Neuronal stem cell (in vitro differentiated cells): ENCODE measurements around the gene TMEM154.

ENCODE experiments used
- DNase-seq: peaks from one replicate; pipeline ENCODE4 v3.0.0-alpha.2; 2013; ENCODE audit warnings: low spot score
- H2AFZ ChIP-seq: one replicate; pipeline ENCODE4 v1.6.1; 2013; ENCODE audit warnings: mild to moderate bottlenecking, low read length, inconsistent platforms
- H2AK5ac ChIP-seq: 2 replicates; pipeline ENCODE4 v1.6.1; 2013; ENCODE audit warnings: low read depth, mild to moderate bottlenecking, inconsistent platforms, low read length, moderate library complexity, mixed read lengths
- H2BK120ac ChIP-seq: 2 replicates; pipeline ENCODE4 v1.6.1; 2013; ENCODE audit warnings: low read depth, mild to moderate bottlenecking, inconsistent platforms, low read length, moderate library complexity, mixed read lengths
- H2BK12ac ChIP-seq: one replicate; pipeline ENCODE4 v1.6.1; 2013; ENCODE audit warnings: low read length, inconsistent platforms
- H2BK15ac ChIP-seq: 2 replicates; pipeline ENCODE4 v1.6.1; 2013; ENCODE audit warnings: mild to moderate bottlenecking, low read length, inconsistent platforms, mixed read lengths
- H2BK5ac ChIP-seq: one replicate; pipeline ENCODE4 v1.6.1; 2013; ENCODE audit warnings: inconsistent platforms, mild to moderate bottlenecking, low read length, moderate library complexity
- H3K14ac ChIP-seq: one replicate; pipeline ENCODE4 v1.6.1; 2013; ENCODE audit warnings: low read length, inconsistent platforms
- H3K18ac ChIP-seq: 2 replicates; pipeline ENCODE4 v1.6.1; 2013; ENCODE audit warnings: low read length, inconsistent platforms
- H3K23ac ChIP-seq: 2 replicates; pipeline ENCODE4 v1.6.1; 2013; ENCODE audit warnings: low read depth, mild to moderate bottlenecking, mixed read lengths, low read length, inconsistent platforms; ENCODE audit not compliant: poor library complexity
- H3K27ac ChIP-seq: replicated peaks from 3 replicates; pipeline ENCODE4 v1.5.1; 2013; ENCODE audit warnings: low read length, inconsistent platforms
- H3K27me3 ChIP-seq, 3 experiments: 2 replicates each; pipeline ENCODE4 v1.6.1; 2013; ENCODE audit warnings: low read length in 3 of 3, mild to moderate bottlenecking in 2 of 3, inconsistent platforms in 1 of 3, low read depth in 1 of 3, mixed read lengths in 1 of 3, moderate library complexity in 1 of 3; ENCODE audit not compliant: control insufficient read depth in 3 of 3, insufficient read depth in 3 of 3
- H3K36me3 ChIP-seq, 2 donors: replicated peaks in 1 of 2; 2 replicates each; pipeline ENCODE4 v1.6.1; 2013; ENCODE audit warnings: low read length in 2 of 2; ENCODE audit not compliant: control insufficient read depth in 2 of 2, insufficient read depth in 2 of 2
- H3K4ac ChIP-seq: 2 replicates; pipeline ENCODE4 v1.6.1; 2013; ENCODE audit warnings: inconsistent platforms, mild to moderate bottlenecking, low read length, moderate library complexity
- H3K4me1 ChIP-seq, 2 donors: 1 replicate in 1 of 2; 2 replicates in 1 of 2; pipeline ENCODE4 v1.6.1; 2013; ENCODE audit warnings: low read length in 2 of 2, low read depth in 1 of 2; ENCODE audit not compliant: control insufficient read depth in 2 of 2, insufficient read depth in 1 of 2
- H3K4me2 ChIP-seq: one replicate; pipeline ENCODE4 v1.6.1; 2013; ENCODE audit warnings: mild to moderate bottlenecking, low read length, inconsistent platforms; ENCODE audit not compliant: insufficient read depth, poor library complexity, severe bottlenecking
- H3K4me3 ChIP-seq, 2 donors: 2 replicates each; pipeline ENCODE4 v1.5.1; 2013; ENCODE audit warnings: low read length in 2 of 2, mild to moderate bottlenecking in 2 of 2, inconsistent platforms in 1 of 2, moderate library complexity in 1 of 2
- H3K79me1 ChIP-seq: one replicate; pipeline ENCODE4 v1.6.1; 2013; ENCODE audit warnings: low read depth, mild to moderate bottlenecking, inconsistent platforms, low read length, moderate library complexity
- H3K9ac ChIP-seq: one replicate; pipeline ENCODE4 v1.6.1; 2013; ENCODE audit warnings: mild to moderate bottlenecking, low read depth, low read length, inconsistent platforms; ENCODE audit not compliant: poor library complexity
- H3K9me3 ChIP-seq, 2 donors: replicated peaks in 1 of 2; 2 replicates each; pipeline versions ENCODE3 to v1.6.1; 2013; ENCODE audit warnings: low read length in 2 of 2, mild to moderate bottlenecking in 2 of 2, inconsistent platforms in 1 of 2, low read depth in 1 of 2, mixed read lengths in 1 of 2, moderate library complexity in 1 of 2; ENCODE audit not compliant: control insufficient read depth in 2 of 2, insufficient read depth in 1 of 2
- H4K8ac ChIP-seq: one replicate; pipeline ENCODE4 v1.6.1; 2013; ENCODE audit warnings: low read depth, mild to moderate bottlenecking, inconsistent platforms, low read length, moderate library complexity
- H4K91ac ChIP-seq: one replicate; pipeline ENCODE4 v1.6.1; 2013; ENCODE audit warnings: low read length, low read depth, mild to moderate bottlenecking, inconsistent platforms; ENCODE audit not compliant: poor library complexity
- WGBS, 2 donors: extraction: QIAGEN DNeasy Blood & Tissue Kit; methylation state at CpG; one replicate each; pipeline ENCODE4 v1.1.7; 2013; ENCODE audit warnings: missing lambda C conversion rate in 2 of 2, mixed read lengths in 1 of 2; ENCODE audit not compliant: insufficient read length in 2 of 2, insufficient replicate concordance in 1 of 2; ENCODE audit errors: extremely low coverage in 2 of 2; 5-methylcytosine and 5-hydroxymethylcytosine counted together

The TMEM154 gene

GRCh38 chr4:152599636-152600035, 80.2 kb downstream of the TMEM154 start:
- Histone ChIP-seq H3K27me3 (peaks cover 0 to 23% (median 0%) of the 10 kb centered on the region in 3 experiments), H2AK5ac (no peak overlapping the region), H3K9ac (no peak overlapping the region), H2AFZ (no peak overlapping the region), H3K14ac (no peak overlapping the region), H3K79me1 (no peaks in the 10 kb centered on the region), H3K36me3 (no peaks in the 10 kb centered on the region), H3K18ac (no peak overlapping the region), H4K8ac (no peak overlapping the region), H3K4me3 (no peak overlapping the region), H3K23ac (no peak overlapping the region), H2BK120ac (no peak overlapping the region), H3K9me3 (peaks cover 0 to 3% of the 10 kb centered on the region in 2 donors), H2BK5ac (no peak overlapping the region), H3K27ac (no peak overlapping the region), H3K4ac (no peak overlapping the region), H3K4me1 (peaks cover 0 to 6% of the 10 kb centered on the region in 2 donors), H3K4me2 (no peak overlapping the region), H4K91ac (no peak overlapping the region), H2BK15ac (no peak overlapping the region), H2BK12ac (no peak overlapping the region)
- no CpG with 5 or more reads among the region's 1 CpG for WGBS, 2 donors
- DNase-seq: no peak

- no peak overlapping the region for H3K23ac ChIP-seq
- no peak for DNase-seq
- no peak overlapping the region for H3K27ac ChIP-seq
- no peak overlapping the region for H2BK5ac ChIP-seq
- no peak overlapping the region for H3K4ac ChIP-seq
- no CpG with 5 or more reads among the region's 6 CpGs for WGBS, 2 donors
- H3K18ac ChIP-seq: no peak overlapping the region
- H3K4me2 ChIP-seq: no peak overlapping the region
- no peak overlapping the region for H4K91ac ChIP-seq
- no peak overlapping the region for H2BK120ac ChIP-seq
- no peak overlapping the region for H2AFZ ChIP-seq
- H3K9me3 ChIP-seq: no peaks in the 10 kb centered on the region
- no peaks in the 10 kb centered on the region for H3K79me1 ChIP-seq
- H3K4me1 ChIP-seq: peaks cover 0 to 6% of the 10 kb centered on the region in 2 donors
- no peak overlapping the region for H2BK15ac ChIP-seq
- no peak overlapping the region for H2AK5ac ChIP-seq
- no peaks in the 10 kb centered on the region for H3K36me3 ChIP-seq
- H3K14ac ChIP-seq: no peak overlapping the region
- no peak overlapping the region for H2BK12ac ChIP-seq
- no peak overlapping the region for H4K8ac ChIP-seq
- peaks cover 0 to 23% (median 0%) of the 10 kb centered on the region in 3 experiments for H3K27me3 ChIP-seq
- H3K4me3 ChIP-seq: no peak overlapping the region
- H3K9ac ChIP-seq: no peak overlapping the region
Measured at GRCh38 chr4:152599095-152599494, 80.7 kb downstream of the TMEM154 start.

GRCh38 chr4:152598454-152598853, 81.3 kb downstream of the TMEM154 start:
- Histone ChIP-seq H4K91ac (no peak overlapping the region), H3K9me3 (no peaks in the 10 kb centered on the region), H3K18ac (no peak overlapping the region), H3K9ac (no peak overlapping the region), H3K4me1 (peaks cover 0 to 6% of the 10 kb centered on the region in 2 donors), H3K79me1 (no peaks in the 10 kb centered on the region), H3K27ac (no peak overlapping the region), H4K8ac (no peak overlapping the region), H2BK15ac (no peak overlapping the region), H3K4me3 (no peak overlapping the region), H3K14ac (no peak overlapping the region), H2AK5ac (no peak overlapping the region), H3K4ac (no peak overlapping the region), H2AFZ (no peak overlapping the region), H3K4me2 (no peak overlapping the region), H3K27me3 (peaks cover 0 to 23% (median 0%) of the 10 kb centered on the region in 3 experiments), H2BK5ac (no peak overlapping the region), H3K23ac (no peak overlapping the region), H2BK120ac (no peak overlapping the region), H3K36me3 (no peaks in the 10 kb centered on the region), H2BK12ac (no peak overlapping the region)
- DNase-seq: no peak
- no CpG with 5 or more reads among the region's 2 CpGs for WGBS, 2 donors

- WGBS, 2 donors: no CpG with 5 or more reads among the region's 11 CpGs
- no peak overlapping the region for H3K27ac ChIP-seq
Measured at GRCh38 chr4:152594978-152595925, 84.5 kb downstream of the TMEM154 start.

More at GRCh38 chr4:152594978-152595925, 84.5 kb downstream of the TMEM154 start:
- Histone ChIP-seq H3K9ac (no peak overlapping the region), H2AK5ac (no peak overlapping the region), H3K9me3 (no peaks in the 10 kb centered on the region), H4K91ac (no peak overlapping the region), H2BK12ac (no peak overlapping the region), H3K14ac (no peak overlapping the region), H3K79me1 (no peaks in the 10 kb centered on the region), H2BK15ac (no peak overlapping the region), H2BK120ac (no peak overlapping the region), H3K23ac (no peak overlapping the region), H3K4ac (no peak overlapping the region), H2AFZ (peak overlapping the region; percentile 1), H3K18ac (no peak overlapping the region), H4K8ac (no peak overlapping the region), H3K27me3 (peaks cover 0 to 36% (median 0%) of the 10 kb centered on the region in 3 experiments), H3K36me3 (no peaks in the 10 kb centered on the region), H2BK5ac (no peak overlapping the region), H3K4me3 (no peak overlapping the region), H3K4me2 (no peak overlapping the region), H3K4me1 (peaks cover 2 to 10% of the 10 kb centered on the region in 2 donors)
- DNase-seq: no peak
